ENCODE data around the gene MOGAT1. TPM values are rescaled to one million over a fixed set of nuclear protein-coding genes. Genes with fewer than 3 reads are reported as not detected.

MOGAT1 gene
- total and polyA plus RNA-seq, 2 of the 8 experiments (the other 6 are each of a cell fraction or from before 2014, with no cell fraction given): 0.11 to 0.67 TPM

DNA sequence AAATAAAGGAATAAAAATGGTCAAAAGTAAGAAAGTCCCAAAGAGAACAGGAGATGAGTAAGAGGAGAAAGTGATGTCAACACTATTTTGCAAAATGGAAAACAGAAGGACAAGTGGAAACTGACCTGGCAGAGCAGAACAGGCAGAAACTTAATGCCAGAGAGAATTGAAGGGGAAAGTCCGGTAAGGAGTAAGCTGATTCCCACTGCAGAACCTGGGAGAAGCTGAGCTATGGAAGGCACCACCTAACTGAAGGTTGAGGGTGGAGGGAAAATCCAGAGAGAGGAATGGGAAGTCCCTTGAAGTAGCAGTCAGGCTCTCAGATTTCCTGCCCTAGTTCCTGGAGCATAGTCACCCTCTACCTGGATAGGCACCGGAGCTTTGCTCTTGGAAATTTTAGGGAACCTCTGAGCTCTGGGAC is 59.8 kb downstream of the MOGAT1 start:
- Histone ChIP-seq H3K79me2 (ENCODE audit: control insufficient read depth in 1 of 2, insufficient read depth in 2 of 2, low read length in 2 of 2) (no peaks in the 10 kb centered on the region), H3K23me2 (ENCODE audit: low read depth, low read length) (no peaks in the 10 kb centered on the region), H4K8ac (ENCODE audit: extremely low read depth, insufficient read depth, low read length) (no peak overlapping the region), H3K27ac (ENCODE audit: low read depth, low read length) (no peak overlapping the region), H2BK5ac (ENCODE audit: low read depth, low read length) (no peak overlapping the region), H2BK15ac (ENCODE audit: low read length) (no peak overlapping the region), H4K20me1 (replicated peaks in 1 of 2; ENCODE audit: control insufficient read depth in 1 of 2, insufficient read depth in 2 of 2, low read length in 2 of 2) (no peaks in the 10 kb centered on the region), H2BK120ac (replicated peaks; ENCODE audit: low read depth, low read length) (no peak overlapping the region), H2AFZ (ENCODE audit: low read length) (no peak overlapping the region), H3K4me3 (ENCODE audit: extremely low read depth in 1 of 4, insufficient read depth in 2 of 4, low read depth in 3 of 4, low read length in 4 of 4) (no peak overlapping the region), H4K91ac (replicated peaks; ENCODE audit: insufficient read length, low read length) (no peak overlapping the region), H3K9me3 (ENCODE audit: insufficient read depth in 2 of 2, low read depth in 1 of 2, low read length in 1 of 2) (no peaks in the 10 kb centered on the region), H2AK5ac (ENCODE audit: low read depth, low read length) (no peak overlapping the region), H3K56ac (replicated peaks; ENCODE audit: insufficient read length, low read depth, low read length) (no peak overlapping the region), H3K14ac (ENCODE audit: insufficient read length) (no peak overlapping the region), H3K23ac (ENCODE audit: insufficient read length) (no peak overlapping the region), H2BK12ac (ENCODE audit: low read depth, low read length) (no peak overlapping the region), H3K36me3 (ENCODE audit: control insufficient read depth in 2 of 4, insufficient read depth in 4 of 4, low read length in 3 of 4) (no peaks in the 10 kb centered on the region), H3K4ac (replicated peaks; ENCODE audit: insufficient read length, low read depth, low read length) (no peak overlapping the region), H2BK20ac (ENCODE audit: low read length) (no peak overlapping the region), H3K27me3 (replicated peaks in 1 of 4; ENCODE audit: control insufficient read depth in 3 of 4, extremely low read depth in 1 of 4, insufficient read depth in 3 of 4, low read length in 3 of 4) (no peaks in the 10 kb centered on the region), H3K9ac (replicated peaks in 1 of 4; ENCODE audit: extremely low read depth in 1 of 4, low read depth in 3 of 4, low read length in 3 of 4) (no peak overlapping the region), H3K4me1 (replicated peaks in 1 of 4; ENCODE audit: control insufficient read depth in 3 of 4, insufficient read depth in 4 of 4, low read length in 3 of 4) (no peaks in the 10 kb centered on the region), H3K4me2 (ENCODE audit: insufficient read depth in 1 of 2, low read depth in 2 of 2, low read length in 2 of 2) (no peak overlapping the region), H3K79me1 (ENCODE audit: low read depth, low read length) (no peaks in the 10 kb centered on the region), H3K18ac (ENCODE audit: extremely low read depth, low read length) (no peak overlapping the region), H4K5ac (ENCODE audit: insufficient read length, low read depth, low read length) (no peak overlapping the region)
- ChIA-PET CTCF (ENCODE audit: partially characterized antibody) (interaction anchor here (0.7 to 2.1 kb wide), 3 partner anchors 20 to 41 kb away, joined by 3 to 9 read pairs (median 4); no protein-coding TSS in a partner anchor), POLR2A (ENCODE audit: partially characterized antibody) (interaction anchor here (1.1 kb wide), 1 partner anchor 9 kb away, joined by 3 read pairs; no protein-coding TSS in a partner anchor)
- 93% methylated on average over 2 of the region's 2 CpGs; no CpG with 5 or more reads in 1 of the 2 experiments for WGBS, 2 experiments (ENCODE audit: extremely low coverage in 1 of 2, insufficient coverage in 1 of 2, insufficient read length in 1 of 2, insufficient replicate concordance in 2 of 2, low coverage in 1 of 2, low lambda C conversion rate in 2 of 2, missing lambda C conversion rate in 1 of 2)
- TF ChIP-seq FOSL1 (IDR thresholded peaks at IDR 0.05; ENCODE audit: insufficient read depth, low read depth, low read length) (no peak), CREB1 (IDR thresholded peaks at IDR 0.05) (no peak), POLR2AphosphoS5 (IDR thresholded peaks at IDR 0.05; ENCODE audit: low read depth, low read length) (no peak)
- DNase-seq (ENCODE audit: low read depth in 1 of 2, low spot score in 2 of 2): no peak
- no peak for FAIRE-seq
